GM18508 (cell line): ENCODE results near the gene TRAPPC10.

Experiments used
- ATAC-seq: cut with Tn5 transposase; IDR thresholded peaks from one replicate; pipeline ENCODE4 v1.9.1; 2021; ENCODE audit warnings: moderate number of reproducible peaks; ENCODE audit not compliant: insufficient read depth, unreplicated experiment

TRAPPC10 gene

GRCh38 chr21:43982489-43983078 lies 29.5 kb upstream of the TRAPPC10 start:
- ATAC-seq, result no peak

GRCh38 chr21:43983390-43983789 lies 28.7 kb upstream of the TRAPPC10 start:
- no peak for ATAC-seq

GRCh38 chr21:43983860-43984420 lies 28.2 kb upstream of the TRAPPC10 start:
- no peak for ATAC-seq

GRCh38 chr21:43984905-43985689 lies 27.0 kb upstream of the TRAPPC10 start:
- no peak for ATAC-seq

- no peak for ATAC-seq
Measured at GRCh38 chr21:43985690-43986251, 26.3 kb upstream of the TRAPPC10 start.

- ATAC-seq, result no peak
Measured at GRCh38 chr21:43986544-43987451, 25.3 kb upstream of the TRAPPC10 start.

GRCh38 chr21:43987509-43987908 lies 24.6 kb upstream of the TRAPPC10 start:
- no peak for ATAC-seq

GRCh38 chr21:43988016-43988415 lies 24.1 kb upstream of the TRAPPC10 start:
- no peak for ATAC-seq

- no peak for ATAC-seq
Measured at GRCh38 chr21:43988506-43989230, 23.4 kb upstream of the TRAPPC10 start.

- no peak for ATAC-seq
Measured at GRCh38 chr21:43989401-43989800, 22.7 kb upstream of the TRAPPC10 start.

- no peak for ATAC-seq
Measured at GRCh38 chr21:43991447-43991991, 20.6 kb upstream of the TRAPPC10 start.

GRCh38 chr21:43992121-43992520 lies 20.0 kb upstream of the TRAPPC10 start:
- no peak for ATAC-seq

- ATAC-seq, result no peak
Measured at GRCh38 chr21:43993420-43993934, 18.6 kb upstream of the TRAPPC10 start.

GRCh38 chr21:43994085-43994484 lies 18.0 kb upstream of the TRAPPC10 start:
- ATAC-seq, result no peak

GRCh38 chr21:43994646-43995045 lies 17.5 kb upstream of the TRAPPC10 start:
- ATAC-seq, result no peak

- ATAC-seq, result no peak
Measured at GRCh38 chr21:43995521-43996105, 16.5 kb upstream of the TRAPPC10 start.

GRCh38 chr21:43997766-43998742 lies 14.1 kb upstream of the TRAPPC10 start:
- ATAC-seq, result no peak

GRCh38 chr21:44000360-44000759 lies 11.7 kb upstream of the TRAPPC10 start:
- ATAC-seq, result no peak
